Muscle of back (tissue), 11 donors: Measurements from ENCODE around the gene CENPS. TPM values are rescaled to one million over a fixed set of nuclear protein-coding genes. Genes with fewer than 3 reads are reported as not detected.

Experiments
- DNase-seq, 3 donors: peaks; one replicate each; pipeline versions ENCODE4 v3.0.0 to v3.0.0-alpha.2; 2013
- polyA plus RNA-seq, 10 donors: library from polyadenylated mRNA; unstranded; fragments of 120-200 nt; gene quantifications; one replicate each; pipeline ENCODE4 v1.2.1, GENCODE V29; 2013; ENCODE audit not compliant: insufficient read length in 10 of 10

The CENPS gene
- polyA plus RNA-seq, 10 donors = 7.0 to 13.1 (median 8.6) TPM

GRCh38 chr1:10490286-10490970 is 60.2 kb downstream of the CENPS start:
- DNase-seq = no peak

Other genes starting within 250 kb of the CENPS start
- 100 to 1,000 TPM in 9 of 10 donors, 10 to 100 TPM in 1; 90.6 to 218 (median 169) TPM for gene KIF1B, start 219.9 kb upstream of the CENPS start, polyA plus RNA-seq
- gene PGD, start 31.4 kb upstream of the CENPS start, polyA plus RNA-seq = 100 to 1,000 TPM in 6 of 10 donors, 10 to 100 TPM in 4; 88.5 to 134 (median 105) TPM
- 1 to 10 TPM in 5 of 10 donors, under 1 TPM in 5; 0.30 to 1.6 (median 1.1) TPM for gene CORT, start 19.6 kb downstream of the CENPS start, polyA plus RNA-seq
- 10 to 100 TPM; 17.3 to 25.3 (median 20.7) TPM for gene DFFA, start 42.1 kb downstream of the CENPS start, polyA plus RNA-seq
- 10 to 100 TPM; 11.2 to 14.8 (median 13.6) TPM for gene PEX14, start 44.5 kb downstream of the CENPS start, polyA plus RNA-seq